Thoracic aorta (tissue), 2 donors: ENCODE data around the gene OCSTAMP. TPM values are rescaled to one million over a fixed set of nuclear protein-coding genes. Genes with fewer than 3 reads are reported as not detected.

Source experiments
- ATAC-seq: fragments of 150-250 bp; one replicate; pipeline ENCODE4 v1.8.0; 2017; ENCODE audit warnings: low read depth; ENCODE audit not compliant: insufficient number of reproducible peaks, low FRiP score
- DNase-seq: peaks from one replicate; pipeline ENCODE4 v3.0.0-alpha.2; 2020; ENCODE audit warnings: low spot score
- H3K27ac ChIP-seq, 2 donors: fragments of 200-600 bp; sonication (generic); 1 replicate in 1 of 2; 2 replicates in 1 of 2; pipeline ENCODE4 v1.5.1; 2016; ENCODE audit warnings: mild to moderate bottlenecking in 2 of 2, moderate library complexity in 2 of 2
- H3K27me3 ChIP-seq: fragments of 200-600 bp; sonication (generic); replicated peaks from 2 replicates; pipeline ENCODE4 v1.6.0; 2016; ENCODE audit warnings: mild to moderate bottlenecking; ENCODE audit not compliant: insufficient read depth
- H3K36me3 ChIP-seq: fragments of 200-600 bp; sonication (generic); one replicate; pipeline ENCODE4 v1.5.1; 2016
- H3K4me1 ChIP-seq, 2 donors: fragments of 200-600 bp; sonication (generic); 1 replicate in 1 of 2; 2 replicates in 1 of 2; pipeline versions ENCODE4 v1.5.1 to v1.6.0; 2016; ENCODE audit warnings: low read depth in 2 of 2, mild to moderate bottlenecking in 1 of 2; ENCODE audit not compliant: control insufficient read depth in 1 of 2
- H3K4me3 ChIP-seq: fragments of 200-600 bp; sonication (generic); 2 replicates; pipeline ENCODE4 v1.5.1; 2016; ENCODE audit warnings: mild to moderate bottlenecking
- H3K9me3 ChIP-seq: fragments of 200-600 bp; sonication (generic); 2 replicates; pipeline ENCODE4 v1.5.1; 2016
- total RNA-seq, 2 donors: library from RNA; depleted of rRNA; stranded (reverse); fragments of >200 nt; gene quantifications; one replicate each; pipeline versions ENCODE4 v1.1.0 to v1.2.3, GENCODE V29; 2016
- TF ChIP-seq, protein P1 (sequence below): fragments of 200-600 bp; sonication (generic); IDR thresholded peaks from one replicate; pipeline ENCODE4 v1.5.1; 2019; ENCODE audit warnings: antibody characterized with exemption

OCSTAMP gene
- total RNA-seq, 2 donors from 2014 or later, result not detected

DNA sequence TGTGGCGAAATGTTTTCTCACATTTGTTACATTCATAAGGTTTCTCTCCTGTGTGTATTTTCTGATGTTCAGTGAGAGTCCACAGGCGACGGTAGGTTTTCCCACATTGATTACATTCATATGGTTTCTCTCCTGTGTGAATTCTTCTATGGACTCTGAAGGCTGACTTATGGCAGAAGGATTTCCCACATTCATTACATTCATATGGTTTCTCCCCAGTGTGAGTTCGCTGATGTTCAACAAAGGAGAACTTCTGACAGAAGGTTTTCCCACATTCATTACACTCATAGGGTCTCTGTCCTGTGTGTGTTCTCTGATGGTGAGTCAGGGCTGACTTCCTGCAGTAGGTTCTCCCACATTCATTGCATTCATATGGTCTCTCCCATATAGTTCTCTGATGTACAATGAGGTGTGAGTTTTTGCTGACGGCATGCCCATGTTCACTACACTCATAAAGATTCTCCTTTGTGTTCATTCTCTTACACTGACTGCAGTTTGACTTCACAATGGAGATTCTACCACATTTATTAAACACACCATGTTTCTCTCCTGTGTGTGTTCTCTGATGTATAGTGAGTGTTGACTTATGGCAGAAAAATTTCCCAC is 49.0 kb downstream of the OCSTAMP start:
- TF ChIP-seq, protein P1, sequence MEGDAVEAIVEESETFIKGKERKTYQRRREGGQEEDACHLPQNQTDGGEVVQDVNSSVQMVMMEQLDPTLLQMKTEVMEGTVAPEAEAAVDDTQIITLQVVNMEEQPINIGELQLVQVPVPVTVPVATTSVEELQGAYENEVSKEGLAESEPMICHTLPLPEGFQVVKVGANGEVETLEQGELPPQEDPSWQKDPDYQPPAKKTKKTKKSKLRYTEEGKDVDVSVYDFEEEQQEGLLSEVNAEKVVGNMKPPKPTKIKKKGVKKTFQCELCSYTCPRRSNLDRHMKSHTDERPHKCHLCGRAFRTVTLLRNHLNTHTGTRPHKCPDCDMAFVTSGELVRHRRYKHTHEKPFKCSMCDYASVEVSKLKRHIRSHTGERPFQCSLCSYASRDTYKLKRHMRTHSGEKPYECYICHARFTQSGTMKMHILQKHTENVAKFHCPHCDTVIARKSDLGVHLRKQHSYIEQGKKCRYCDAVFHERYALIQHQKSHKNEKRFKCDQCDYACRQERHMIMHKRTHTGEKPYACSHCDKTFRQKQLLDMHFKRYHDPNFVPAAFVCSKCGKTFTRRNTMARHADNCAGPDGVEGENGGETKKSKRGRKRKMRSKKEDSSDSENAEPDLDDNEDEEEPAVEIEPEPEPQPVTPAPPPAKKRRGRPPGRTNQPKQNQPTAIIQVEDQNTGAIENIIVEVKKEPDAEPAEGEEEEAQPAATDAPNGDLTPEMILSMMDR, result no peak
- ATAC-seq, result no peak
- H3K9me3 ChIP-seq, result peaks cover 23% of the 10 kb centered on the region

DNA sequence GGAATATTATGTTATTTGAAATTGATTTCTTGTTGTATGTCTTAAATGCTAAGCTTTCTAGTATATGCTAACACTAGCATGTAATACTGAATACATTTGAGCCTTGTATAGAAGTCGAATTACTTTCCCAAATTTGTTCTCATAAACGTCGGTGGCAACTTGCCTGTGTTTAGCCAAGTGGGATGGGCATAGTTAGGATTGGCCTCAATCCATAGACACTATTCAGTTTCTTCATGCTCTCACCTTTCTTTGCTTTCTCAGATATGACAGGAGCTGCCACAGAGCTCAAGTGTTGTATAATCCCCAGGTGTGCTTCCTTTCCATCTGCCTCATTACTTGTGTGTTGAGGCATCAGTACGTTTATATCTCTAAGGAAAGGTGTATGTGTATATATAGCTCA is 56.4 kb downstream of the OCSTAMP start:
- TF ChIP-seq, protein P1, result no peak
- H3K36me3 ChIP-seq, result no peaks in the 10 kb centered on the region
- no peak overlapping the region for H3K4me3 ChIP-seq
- no peaks in the 10 kb centered on the region for H3K9me3 ChIP-seq
- no peak for ATAC-seq
- no peak overlapping the region for H3K27ac ChIP-seq
- no peaks in the 10 kb centered on the region for H3K4me1 ChIP-seq
- H3K27me3 ChIP-seq, result no peaks in the 10 kb centered on the region
- DNase-seq, result no peak

More for the DNA sequence above, 49.0 kb downstream of the OCSTAMP start:
- DNase-seq, result no peak
- H3K36me3 ChIP-seq, result no peaks in the 10 kb centered on the region
- H3K4me3 ChIP-seq, result no peak overlapping the region
- H3K4me1 ChIP-seq, result no peaks in the 10 kb centered on the region
- H3K27ac ChIP-seq, result no peak overlapping the region
- H3K27me3 ChIP-seq, result no peaks in the 10 kb centered on the region

DNA sequence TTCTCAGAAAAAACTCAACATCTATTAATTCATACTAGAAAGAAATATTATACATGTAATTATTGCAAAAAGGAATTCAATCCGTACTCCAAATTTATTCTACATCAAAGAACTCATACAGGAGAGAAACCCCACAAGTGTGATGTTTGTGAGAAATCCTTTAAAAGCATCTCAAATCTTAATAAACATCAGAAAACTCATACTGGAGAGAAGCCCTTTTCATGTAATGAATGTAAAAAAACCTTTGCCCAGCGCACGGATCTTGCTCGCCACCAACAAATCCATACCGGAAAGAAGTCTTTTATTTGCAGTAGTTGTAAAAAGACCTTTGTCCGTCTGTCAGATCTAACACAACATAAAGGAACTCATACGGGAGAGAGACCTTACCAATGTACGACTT is 59.1 kb downstream of the OCSTAMP start:
- ATAC-seq, result no peak
- TF ChIP-seq, protein P1, result no peak
- H3K27ac ChIP-seq, result no peak overlapping the region
- H3K27me3 ChIP-seq, result no peaks in the 10 kb centered on the region
- H3K36me3 ChIP-seq, result no peaks in the 10 kb centered on the region
- no peaks in the 10 kb centered on the region for H3K4me1 ChIP-seq
- DNase-seq, result no peak
- no peak overlapping the region for H3K4me3 ChIP-seq
- no peaks in the 10 kb centered on the region for H3K9me3 ChIP-seq

Other genes starting within 250 kb of the OCSTAMP start
- gene CDH22, start 242.2 kb downstream of the OCSTAMP start, total RNA-seq, result not detected
- 10 to 100 TPM; 50.1 to 55.2 TPM for gene ELMO2, start 144.0 kb downstream of the OCSTAMP start, total RNA-seq
- 1 to 10 TPM in 1 of 2 donors, under 1 TPM in 1; 0.49 to 3.0 TPM for gene ZNF334, start 37.1 kb downstream of the OCSTAMP start, total RNA-seq
- gene SLC13A3, start 100.8 kb upstream of the OCSTAMP start, total RNA-seq, result 1 to 10 TPM; 3.2 to 4.9 TPM
- 10 to 100 TPM; 19.3 to 19.9 TPM for gene TP53RK, start 138.8 kb upstream of the OCSTAMP start, total RNA-seq
- gene SLC2A10, start 159.0 kb upstream of the OCSTAMP start, total RNA-seq, result 10 to 100 TPM; 19.8 to 49.0 TPM